WTC11 (cell line): ENCODE data around the gene ZBTB47. TPM values are rescaled to one million over a fixed set of nuclear protein-coding genes. Genes with fewer than 3 reads are reported as not detected.

Experiments used
- ATAC-seq: fragments of 200-7000 bp; cut with Tn5 transposase; 2 replicates; pipeline ENCODE4 v1.10.0; 2021; ENCODE audit warnings: mild to moderate bottlenecking, moderate library complexity
- CTCF ChIA-PET: fragments of 300-600 bp; sonication (Branson Sonifier 250); formaldehyde crosslinking; loops from one replicate; lab custom pipeline; 2021; ENCODE audit warnings: antibody characterized with exemption; lab: Charles Lee
- POLR2A ChIA-PET: fragments of 350-600 bp; sonication (Branson Sonifier 250); formaldehyde crosslinking; loops from one replicate; lab custom pipeline; 2021; ENCODE audit warnings: antibody characterized with exemption; lab: Charles Lee
- DNase-seq: peaks from one replicate; pipeline ENCODE4 v3.0.0; 2021; ENCODE audit warnings: low spot score
- H3K27ac Mint-ChIP-seq: 2 replicates; pipeline ENCODE4 v1.8.0; 2021; ENCODE audit warnings: mixed read lengths
- H3K27me3 Mint-ChIP-seq: 2 replicates; pipeline ENCODE4 v1.8.0; 2021; ENCODE audit warnings: low read depth, mild to moderate bottlenecking, moderate library complexity, mixed read lengths
- H3K36me3 Mint-ChIP-seq: 2 replicates; pipeline ENCODE4 v1.8.0; 2021; ENCODE audit warnings: mixed read lengths
- H3K4me1 Mint-ChIP-seq: 2 replicates; pipeline ENCODE4 v1.8.0; 2022; ENCODE audit warnings: mixed read lengths
- H3K4me3 Mint-ChIP-seq: 2 replicates; pipeline ENCODE4 v1.8.0; 2021; ENCODE audit warnings: mild to moderate bottlenecking, moderate library complexity, mixed read lengths
- H3K9me3 Mint-ChIP-seq: 2 replicates; pipeline ENCODE4 v1.8.0; 2021; ENCODE audit warnings: mixed read lengths
- CBFB ChIP-seq: sonication (generic); formaldehyde crosslinking; IDR thresholded peaks from 2 replicates; pipeline ENCODE4 v1.8.1; 2022; ENCODE audit warnings: mild to moderate bottlenecking, low read depth, missing genetic modification reagents
- CREB1 ChIP-seq: sonication (generic); formaldehyde crosslinking; IDR thresholded peaks from 2 replicates; pipeline ENCODE4 v1.8.0; 2023; ENCODE audit warnings: mild to moderate bottlenecking, missing genetic modification reagents
- ELF4 ChIP-seq: sonication (generic); formaldehyde crosslinking; IDR thresholded peaks from 2 replicates; pipeline ENCODE4 v1.8.1; 2022; ENCODE audit warnings: low read depth, mild to moderate bottlenecking, moderate library complexity, missing genetic modification reagents
- ERG ChIP-seq: fragments of 250-450 bp; sonication (Bioruptor Pico); IDR thresholded peaks from 2 replicates; pipeline ENCODE4 v1.8.0; 2021; ENCODE audit warnings: mild to moderate bottlenecking
- ESRRA ChIP-seq: sonication (generic); formaldehyde crosslinking; IDR thresholded peaks from 2 replicates; pipeline ENCODE4 v1.8.1; 2022; ENCODE audit warnings: mild to moderate bottlenecking, missing genetic modification reagents, borderline replicate concordance
- FOXJ3 ChIP-seq: sonication (generic); formaldehyde crosslinking; IDR thresholded peaks from 2 replicates; pipeline ENCODE4 v1.9.0; 2021; ENCODE audit warnings: missing genetic modification reagents, mild to moderate bottlenecking, borderline replicate concordance
- FOXK1 ChIP-seq: sonication (generic); formaldehyde crosslinking; IDR thresholded peaks from 2 replicates; pipeline ENCODE4 v1.8.0; 2022; ENCODE audit warnings: mild to moderate bottlenecking, moderate library complexity, missing genetic modification reagents
- GABPB1 ChIP-seq: sonication (generic); formaldehyde crosslinking; IDR thresholded peaks from 2 replicates; pipeline ENCODE4 v1.8.1; 2023; ENCODE audit warnings: mild to moderate bottlenecking, missing genetic modification reagents
- HMGA2 ChIP-seq: fragments of 250-450 bp; sonication (Bioruptor Pico); IDR thresholded peaks from 2 replicates; pipeline ENCODE4 v1.4.0; 2021; ENCODE audit warnings: mild to moderate bottlenecking, moderate library complexity
- JUN ChIP-seq: sonication (generic); formaldehyde crosslinking; IDR thresholded peaks from 2 replicates; pipeline ENCODE4 v1.8.0; 2023; ENCODE audit warnings: mild to moderate bottlenecking, missing genetic modification reagents
- NFYB ChIP-seq: sonication (generic); formaldehyde crosslinking; conservative IDR thresholded peaks from 2 replicates; pipeline ENCODE4 v1.8.0; 2022; ENCODE audit warnings: low read depth, missing genetic modification reagents
- NR1H2 ChIP-seq: sonication (generic); formaldehyde crosslinking; IDR thresholded peaks from 2 replicates; pipeline ENCODE4 v1.9.0; 2021; ENCODE audit warnings: mild to moderate bottlenecking, moderate library complexity, missing genetic modification reagents
- SP1 ChIP-seq: sonication (generic); formaldehyde crosslinking; conservative IDR thresholded peaks from 2 replicates; pipeline ENCODE4 v1.8.1; 2022; ENCODE audit warnings: missing genetic modification reagents
- TCF7 ChIP-seq: sonication (generic); formaldehyde crosslinking; IDR thresholded peaks from 2 replicates; pipeline ENCODE4 v1.8.0; 2022; ENCODE audit warnings: mild to moderate bottlenecking, low read depth, missing genetic modification reagents, moderate library complexity
- TEAD1 ChIP-seq: sonication (generic); formaldehyde crosslinking; IDR thresholded peaks from 2 replicates; pipeline ENCODE4 v1.8.0; 2022; ENCODE audit warnings: mild to moderate bottlenecking, missing genetic modification reagents
- TEAD4 ChIP-seq: sonication (generic); formaldehyde crosslinking; IDR thresholded peaks from 2 replicates; pipeline ENCODE4 v1.8.0; 2022; ENCODE audit warnings: mild to moderate bottlenecking, missing genetic modification reagents
- TP53 ChIP-seq: sonication (generic); formaldehyde crosslinking; IDR thresholded peaks from 2 replicates; pipeline ENCODE4 v1.8.1; 2023; ENCODE audit warnings: mild to moderate bottlenecking, missing genetic modification reagents
- ZNF138 ChIP-seq: sonication (generic); formaldehyde crosslinking; conservative IDR thresholded peaks from 2 replicates; pipeline ENCODE4 v1.8.1; 2022; ENCODE audit warnings: mild to moderate bottlenecking, moderate library complexity, missing genetic modification reagents
- ZNF416 ChIP-seq: fragments of 250-450 bp; sonication (Bioruptor Pico); IDR thresholded peaks from 2 replicates; pipeline ENCODE4 v1.9.0; 2021; ENCODE audit warnings: mild to moderate bottlenecking, inconsistent platforms
- total RNA-seq: library from RNA; stranded (reverse); gene quantifications from 3 replicates; pipeline ENCODE4 v1.2.3, GENCODE V29; 2021
- TF ChIP-seq, protein P1 (sequence below): sonication (generic); formaldehyde crosslinking; IDR thresholded peaks from 2 replicates; pipeline ENCODE4 v1.8.1; 2023; ENCODE audit warnings: mild to moderate bottlenecking, missing genetic modification reagents
- TF ChIP-seq, protein P2 (sequence below): sonication (generic); formaldehyde crosslinking; IDR thresholded peaks from 2 replicates; pipeline ENCODE4 v1.8.1; 2022; ENCODE audit warnings: low read depth, mild to moderate bottlenecking, moderate library complexity, missing genetic modification reagents, borderline replicate concordance
- TF ChIP-seq, protein P3 (sequence below): fragments of 200-600 bp; IDR thresholded peaks from 2 replicates; pipeline ENCODE4 v1.8.0; 2022; ENCODE audit warnings: antibody characterized with exemption
- TF ChIP-seq, protein P4 (sequence below): sonication (generic); formaldehyde crosslinking; IDR thresholded peaks from 2 replicates; pipeline ENCODE4 v1.8.1; 2023; ENCODE audit warnings: mild to moderate bottlenecking, missing genetic modification reagents, moderate library complexity
- TF ChIP-seq, protein P5 (sequence below): fragments of 250-450 bp; sonication (Bioruptor Pico); conservative IDR thresholded peaks from 2 replicates; pipeline ENCODE4 v1.9.0; 2021; ENCODE audit warnings: mild to moderate bottlenecking

The ZBTB47 gene
- total RNA-seq, 1 experiment from 2014 or later: 5.2 TPM

GRCh38 chr3:42712688-42713372 is 59.3 kb downstream of the ZBTB47 start:
- Mint-ChIP-seq H3K4me3 (no peak overlapping the region), H3K4me1 (no peaks in the 10 kb centered on the region), H3K27ac (no peak overlapping the region), H3K36me3 (no peaks in the 10 kb centered on the region), H3K27me3 (no peaks in the 10 kb centered on the region), H3K9me3 (no peaks in the 10 kb centered on the region)
- TF ChIP-seq TCF7 (CRISPR knock-in tag): no peak
- TF ChIP-seq ZNF416 (CRISPR knock-in tag): no peak
- TF ChIP-seq FOXJ3 (CRISPR knock-in tag): no peak
- TF ChIP-seq, protein P1, sequence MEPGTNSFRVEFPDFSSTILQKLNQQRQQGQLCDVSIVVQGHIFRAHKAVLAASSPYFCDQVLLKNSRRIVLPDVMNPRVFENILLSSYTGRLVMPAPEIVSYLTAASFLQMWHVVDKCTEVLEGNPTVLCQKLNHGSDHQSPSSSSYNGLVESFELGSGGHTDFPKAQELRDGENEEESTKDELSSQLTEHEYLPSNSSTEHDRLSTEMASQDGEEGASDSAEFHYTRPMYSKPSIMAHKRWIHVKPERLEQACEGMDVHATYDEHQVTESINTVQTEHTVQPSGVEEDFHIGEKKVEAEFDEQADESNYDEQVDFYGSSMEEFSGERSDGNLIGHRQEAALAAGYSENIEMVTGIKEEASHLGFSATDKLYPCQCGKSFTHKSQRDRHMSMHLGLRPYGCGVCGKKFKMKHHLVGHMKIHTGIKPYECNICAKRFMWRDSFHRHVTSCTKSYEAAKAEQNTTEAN (CRISPR knock-in tag): no peak
- no peak for TF ChIP-seq ELF4 (CRISPR knock-in tag)
- DNase-seq (no peak), ATAC-seq (no peak)
- ChIA-PET CTCF (interaction anchor here (0.5 to 2.4 kb wide), 9 partner anchors 14 to 481 kb away, joined by 3 to 12 read pairs (median 4); no protein-coding TSS in a partner anchor), POLR2A (no interaction called here)

DNA sequence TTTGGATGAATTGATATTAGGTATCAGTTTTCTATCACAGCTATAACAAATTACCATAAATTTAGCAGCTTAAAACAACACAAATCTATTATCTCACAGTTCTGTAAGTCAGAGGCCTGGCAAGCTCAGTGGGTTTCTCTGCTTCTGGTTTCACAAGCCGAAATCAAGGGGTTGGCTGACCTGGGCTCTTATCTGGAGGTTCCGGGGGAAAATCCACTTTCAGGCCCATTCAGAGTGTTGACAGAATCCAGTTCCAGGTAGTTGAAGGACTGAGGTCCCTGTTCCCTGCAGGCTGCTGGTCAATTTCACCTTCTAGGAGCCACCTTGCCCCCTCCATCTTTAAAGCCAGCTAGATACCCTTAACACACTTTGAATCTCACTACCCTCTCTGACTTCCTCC is 60.2 kb downstream of the ZBTB47 start:
- no peak overlapping the region for H3K4me3 Mint-ChIP-seq
- no peaks in the 10 kb centered on the region for H3K27me3 Mint-ChIP-seq
- DNase-seq (no peak), ATAC-seq (no peak)
- no peaks in the 10 kb centered on the region for H3K9me3 Mint-ChIP-seq
- no peaks in the 10 kb centered on the region for H3K36me3 Mint-ChIP-seq
- H3K4me1 Mint-ChIP-seq: no peaks in the 10 kb centered on the region
- POLR2A ChIA-PET: no interaction called here
- no peak overlapping the region for H3K27ac Mint-ChIP-seq
- TF ChIP-seq ERG (CRISPR knock-in tag): no peak
- no peak for TF ChIP-seq SP1 (CRISPR knock-in tag)
- TF ChIP-seq, protein P2, sequence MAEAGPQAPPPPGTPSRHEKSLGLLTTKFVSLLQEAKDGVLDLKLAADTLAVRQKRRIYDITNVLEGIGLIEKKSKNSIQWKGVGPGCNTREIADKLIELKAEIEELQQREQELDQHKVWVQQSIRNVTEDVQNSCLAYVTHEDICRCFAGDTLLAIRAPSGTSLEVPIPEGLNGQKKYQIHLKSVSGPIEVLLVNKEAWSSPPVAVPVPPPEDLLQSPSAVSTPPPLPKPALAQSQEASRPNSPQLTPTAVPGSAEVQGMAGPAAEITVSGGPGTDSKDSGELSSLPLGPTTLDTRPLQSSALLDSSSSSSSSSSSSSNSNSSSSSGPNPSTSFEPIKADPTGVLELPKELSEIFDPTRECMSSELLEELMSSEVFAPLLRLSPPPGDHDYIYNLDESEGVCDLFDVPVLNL: no peak
- TF ChIP-seq NR1H2 (CRISPR knock-in tag): no peak
- no peak for TF ChIP-seq FOXK1 (CRISPR knock-in tag)
- TF ChIP-seq, protein P3, sequence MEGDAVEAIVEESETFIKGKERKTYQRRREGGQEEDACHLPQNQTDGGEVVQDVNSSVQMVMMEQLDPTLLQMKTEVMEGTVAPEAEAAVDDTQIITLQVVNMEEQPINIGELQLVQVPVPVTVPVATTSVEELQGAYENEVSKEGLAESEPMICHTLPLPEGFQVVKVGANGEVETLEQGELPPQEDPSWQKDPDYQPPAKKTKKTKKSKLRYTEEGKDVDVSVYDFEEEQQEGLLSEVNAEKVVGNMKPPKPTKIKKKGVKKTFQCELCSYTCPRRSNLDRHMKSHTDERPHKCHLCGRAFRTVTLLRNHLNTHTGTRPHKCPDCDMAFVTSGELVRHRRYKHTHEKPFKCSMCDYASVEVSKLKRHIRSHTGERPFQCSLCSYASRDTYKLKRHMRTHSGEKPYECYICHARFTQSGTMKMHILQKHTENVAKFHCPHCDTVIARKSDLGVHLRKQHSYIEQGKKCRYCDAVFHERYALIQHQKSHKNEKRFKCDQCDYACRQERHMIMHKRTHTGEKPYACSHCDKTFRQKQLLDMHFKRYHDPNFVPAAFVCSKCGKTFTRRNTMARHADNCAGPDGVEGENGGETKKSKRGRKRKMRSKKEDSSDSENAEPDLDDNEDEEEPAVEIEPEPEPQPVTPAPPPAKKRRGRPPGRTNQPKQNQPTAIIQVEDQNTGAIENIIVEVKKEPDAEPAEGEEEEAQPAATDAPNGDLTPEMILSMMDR: no peak
- TF ChIP-seq TEAD4 (CRISPR knock-in tag): no peak
- TF ChIP-seq ESRRA (CRISPR knock-in tag): no peak
- no peak for TF ChIP-seq JUN (CRISPR knock-in tag)
- TF ChIP-seq HMGA2 (CRISPR knock-in tag): no peak
- TF ChIP-seq, protein P4, sequence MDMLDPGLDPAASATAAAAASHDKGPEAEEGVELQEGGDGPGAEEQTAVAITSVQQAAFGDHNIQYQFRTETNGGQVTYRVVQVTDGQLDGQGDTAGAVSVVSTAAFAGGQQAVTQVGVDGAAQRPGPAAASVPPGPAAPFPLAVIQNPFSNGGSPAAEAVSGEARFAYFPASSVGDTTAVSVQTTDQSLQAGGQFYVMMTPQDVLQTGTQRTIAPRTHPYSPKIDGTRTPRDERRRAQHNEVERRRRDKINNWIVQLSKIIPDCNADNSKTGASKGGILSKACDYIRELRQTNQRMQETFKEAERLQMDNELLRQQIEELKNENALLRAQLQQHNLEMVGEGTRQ (CRISPR knock-in tag): no peak
- no peak for TF ChIP-seq ZNF138 (CRISPR knock-in tag)
- no peak for TF ChIP-seq NFYB (CRISPR knock-in tag)
- no peak for TF ChIP-seq TEAD1
- no peak for TF ChIP-seq GABPB1
- TF ChIP-seq, protein P1 (CRISPR knock-in tag): no peak
- no peak for TF ChIP-seq CBFB (CRISPR knock-in tag)
- no peak for TF ChIP-seq TP53
- no peak for TF ChIP-seq CREB1
- TF ChIP-seq, protein P5, sequence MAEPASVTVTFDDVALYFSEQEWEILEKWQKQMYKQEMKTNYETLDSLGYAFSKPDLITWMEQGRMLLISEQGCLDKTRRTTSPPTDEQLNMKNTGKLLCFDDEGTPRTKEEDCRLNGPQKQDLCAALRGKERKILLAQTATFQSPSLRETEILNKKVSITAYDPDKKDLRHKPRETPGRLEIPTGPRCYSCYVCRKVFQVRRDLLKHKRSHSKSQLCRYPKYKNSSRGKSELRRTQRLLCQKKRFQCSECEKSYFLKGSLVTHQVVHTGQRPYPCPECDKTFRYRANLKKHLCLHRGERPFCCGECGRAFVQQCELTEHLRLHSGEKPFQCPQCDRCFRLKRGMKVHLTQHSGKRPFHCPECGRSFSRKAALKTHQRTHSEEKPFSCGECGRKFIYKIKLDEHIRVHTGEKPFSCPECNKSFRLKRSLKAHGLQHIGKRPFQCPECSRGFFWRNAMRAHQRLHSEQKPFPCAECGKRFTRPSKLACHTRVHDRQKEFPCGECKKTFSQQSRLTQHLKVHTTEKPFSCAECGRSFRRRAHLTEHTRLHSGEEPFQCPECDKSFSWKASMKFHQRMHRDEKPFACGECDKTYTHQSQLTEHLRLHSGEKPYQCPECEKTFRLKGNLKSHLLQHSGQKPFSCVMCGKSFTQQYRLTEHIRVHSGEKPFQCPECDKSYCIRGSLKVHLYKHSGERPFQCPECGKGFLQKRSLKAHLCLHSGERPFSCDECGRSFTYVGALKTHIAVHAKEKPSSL (CRISPR knock-in tag): no peak
- CTCF ChIA-PET: no interaction called here
